Spleen (tissue), 11 donors: Measurements from ENCODE around the gene HOXD12. TPM values are rescaled to one million over a fixed set of nuclear protein-coding genes. Genes with fewer than 3 reads are reported as not detected.

Experiments used
- DNase-seq: peaks from one replicate; pipeline ENCODE4 v3.0.0-alpha.2; 2020
- H3K27ac ChIP-seq, 8 donors: fragments of 200-600 bp; sonication (generic) in 7 of 8; 1 replicate in 4 of 8; 2 replicates in 4 of 8; pipeline versions ENCODE4 v1.5.0 to v1.8.0; 2016 to 2021; ENCODE audit warnings: inconsistent platforms in 4 of 8, mild to moderate bottlenecking in 4 of 8, moderate library complexity in 1 of 8
- H3K27me3 ChIP-seq, 7 donors: fragments of 200-600 bp; sonication (generic) in 6 of 7; replicated peaks in 1 of 7; 1 replicate in 4 of 7; 2 replicates in 3 of 7; pipeline versions ENCODE4 v1.5.0 to v1.8.0; 2016 to 2021; ENCODE audit warnings: inconsistent platforms in 3 of 7, mild to moderate bottlenecking in 1 of 7
- H3K36me3 ChIP-seq, 6 donors: fragments of 200-600 bp; sonication (generic) in 5 of 6; 1 replicate in 4 of 6; 2 replicates in 2 of 6; pipeline versions ENCODE4 v1.5.0 to v1.8.0; 2016 to 2021; ENCODE audit warnings: inconsistent platforms in 2 of 6
- H3K4me1 ChIP-seq, 6 donors: fragments of 200-600 bp; sonication (generic) in 5 of 6; 1 replicate in 3 of 6; 2 replicates in 3 of 6; pipeline versions ENCODE4 v1.5.0 to v1.8.0; 2016 to 2021; ENCODE audit warnings: inconsistent platforms in 3 of 6
- H3K4me3 ChIP-seq, 8 donors: fragments of 200-600 bp; sonication (generic) in 7 of 8; 1 replicate in 4 of 8; 2 replicates in 4 of 8; pipeline versions ENCODE4 v1.5.0 to v1.8.0; 2016 to 2021; ENCODE audit warnings: inconsistent platforms in 4 of 8, mild to moderate bottlenecking in 4 of 8, moderate library complexity in 2 of 8
- H3K9me3 ChIP-seq, 8 donors: fragments of 200-600 bp; sonication (generic) in 7 of 8; 1 replicate in 4 of 8; 2 replicates in 4 of 8; pipeline versions ENCODE4 v1.5.0 to v1.8.0; 2016 to 2021; ENCODE audit warnings: inconsistent platforms in 4 of 8
- CTCF ChIP-seq, 11 experiments: fragments of 200-600 bp in 7 of 11; fragments of 450-650 bp in 4 of 11; sonication (generic) in 4 of 11; IDR thresholded peaks in 8 of 11; conservative IDR thresholded peaks in 3 of 11; 1 replicate in 7 of 11; 2 replicates in 4 of 11; pipeline versions ENCODE4 v1.4.0 to v1.8.0; 2016 to 2021; ENCODE audit warnings: antibody characterized with exemption in 11 of 11, inconsistent platforms in 4 of 11, mild to moderate bottlenecking in 1 of 11
- POLR2A ChIP-seq, 3 donors: fragments of 450-650 bp; IDR thresholded peaks; one replicate each; pipeline ENCODE4 v1.5.1; 2017; ENCODE audit warnings: antibody characterized with exemption in 3 of 3, mild to moderate bottlenecking in 1 of 3
- POLR2AphosphoS5 ChIP-seq, 3 donors: sonication (generic); formaldehyde crosslinking; IDR thresholded peaks; one replicate each; pipeline ENCODE4 v1.5.1; 2017; ENCODE audit warnings: antibody characterized with exemption in 3 of 3
- WGBS, 5 donors: extraction: QIAGEN DNeasy Blood & Tissue Kit in 3 of 5; methylation state at CpG; one replicate each; pipeline versions ENCODE4 v1.1.5 to v1.1.7; 2013 to 2018; 5-methylcytosine and 5-hydroxymethylcytosine counted together
- intact Hi-C: fragments of 100-400 bp; cut with DNase I; formaldehyde crosslinking; loops from one replicate; pipeline ENCODE4 v1.15.0; 2023; ENCODE audit warnings: low total_unique reads
- polyA plus RNA-seq, 3 donors: library from polyadenylated mRNA; stranded (reverse); fragments of 200-250 nt; gene quantifications; one replicate each; pipeline ENCODE4 v1.2.1, GENCODE V29; 2013
- total RNA-seq, 7 donors: library from RNA; depleted of rRNA in 3 of 7; stranded (reverse); fragments of >200 nt in 3 of 7; fragmentation: NEBNext Ultra II Directional in 4 of 7; extraction: Animal tissue kit (Norgen Biotek cat#: 25700) in 4 of 7; gene quantifications; one replicate each; pipeline versions ENCODE4 v1.1.0 to v1.2.1, GENCODE V29; 2016 to 2021
- donor health status: healthy with polysubstance abuse.
- donor health status: DM: no; HTN: no; CAD: no; lungs with moderate emphysema.
- donor health status: DM: no; HTN: no; CAD: no.
- donor health status: Bipolar disorder and iron deficiency.
- donor health status: healthy.
- donor health status: DM: no; HTN: no; CAD: no.
- donor health status: DM: yes; HTN: yes; CAD: no.

Gene HOXD12
- total and polyA plus RNA-seq, 10 donors = not detected

- peaks cover 0 to 100% (median 92%) of the 10 kb centered on the region in 7 donors for H3K27me3 ChIP-seq
- H3K4me1 ChIP-seq = peaks cover 0 to 81% (median 48%) of the 10 kb centered on the region in 6 donors
- peak overlapping the region; percentile 20 to 71 (median 40) for H3K4me3 ChIP-seq
- no peaks in the 10 kb centered on the region for H3K9me3 ChIP-seq
- 1 to 13% (median 4%) methylated on average over 40 to 100 of the region's 100 CpGs for WGBS, 5 donors
- intact Hi-C loops = no loop called here
- DNase-seq = peak; percentile 84
- TF ChIP-seq CTCF (IDR thresholded peaks at IDR 0.05 in 8 of 11, conservative IDR thresholded peaks at IDR 0.05 in 3 of 11) (peak in 1 of 11 experiments; percentile 19), POLR2AphosphoS5 (IDR thresholded peaks at IDR 0.05) (peak in 2 of 3 donors; percentile 66 to 71), POLR2A (IDR thresholded peaks at IDR 0.05) (no peak)
- H3K36me3 ChIP-seq = no peaks in the 10 kb centered on the region
- H3K27ac ChIP-seq = peak overlapping the region; percentile 57 to 93 (median 86)
Measured at GRCh38 chr2:176130147-176130956, 30.8 kb downstream of the HOXD12 start.

GRCh38 chr2:176130957-176131847 is 31.6 kb downstream of the HOXD12 start:
- Histone ChIP-seq H3K4me3 (peak overlapping the region; percentile 20 to 71 (median 40)), H3K9me3 (no peaks in the 10 kb centered on the region), H3K4me1 (peaks cover 0 to 89% (median 50%) of the 10 kb centered on the region in 6 donors), H3K36me3 (no peaks in the 10 kb centered on the region), H3K27ac (peak overlapping the region; percentile 57 to 93 (median 86)), H3K27me3 (peaks cover 0 to 100% (median 92%) of the 10 kb centered on the region in 7 donors)
- TF ChIP-seq CTCF (IDR thresholded peaks at IDR 0.05 in 8 of 11, conservative IDR thresholded peaks at IDR 0.05 in 3 of 11) (no peak), POLR2AphosphoS5 (IDR thresholded peaks at IDR 0.05) (no peak), POLR2A (IDR thresholded peaks at IDR 0.05) (no peak)
- intact Hi-C loops = no loop called here
- DNase-seq = no peak
- 12 to 18% (median 14%) methylated on average over 15 of the region's 15 CpGs for WGBS, 5 donors

GRCh38 chr2:176131848-176132158 is 32.2 kb downstream of the HOXD12 start:
- H3K4me3 ChIP-seq = peak overlapping the region; percentile 4 to 71 (median 40)
- 12 to 22% (median 19%) methylated on average over 4 of the region's 4 CpGs for WGBS, 5 donors
- intact Hi-C loops = no loop called here
- H3K4me1 ChIP-seq = peaks cover 0 to 95% (median 56%) of the 10 kb centered on the region in 6 donors
- H3K27ac ChIP-seq = peak overlapping the region in 7 of 8 donors; percentile 78 to 93 (median 86)
- H3K36me3 ChIP-seq = no peaks in the 10 kb centered on the region
- no peak for TF ChIP-seq POLR2A (IDR thresholded peaks at IDR 0.05)
- TF ChIP-seq POLR2AphosphoS5 (IDR thresholded peaks at IDR 0.05) = no peak
- TF ChIP-seq CTCF (IDR thresholded peaks at IDR 0.05 in 8 of 11, conservative IDR thresholded peaks at IDR 0.05 in 3 of 11) = no peak
- DNase-seq = no peak
- H3K9me3 ChIP-seq = no peaks in the 10 kb centered on the region
- peaks cover 0 to 100% (median 93%) of the 10 kb centered on the region in 7 donors for H3K27me3 ChIP-seq
